Panc1 (cell line): ENCODE results near the gene ENAH. TPM values are rescaled to one million over a fixed set of nuclear protein-coding genes. Genes with fewer than 3 reads are reported as not detected.

ENCODE experiments used
- ATAC-seq: fragments of 200-7000 bp; cut with Tn5 transposase; 2 replicates; pipeline ENCODE4 v1.9.1; 2020; ENCODE audit warnings: mild to moderate bottlenecking, moderate library complexity
- BruUV-seq: library from RNA; stranded (reverse); fragments of 400-500 nt; replicated peaks from 2 replicates; lab custom pipeline; 2021; lab: Mats Ljungman, UMichigan
- CTCF ChIA-PET: fragments of 300-600 bp; sonication (Branson Sonifier 250); formaldehyde crosslinking; loops from one replicate; lab custom pipeline; 2022; ENCODE audit warnings: antibody characterized with exemption; lab: Charles Lee
- POLR2A ChIA-PET: fragments of 300-600 bp; sonication (Branson Sonifier 250); formaldehyde crosslinking; loops from one replicate; lab custom pipeline; 2022; ENCODE audit warnings: antibody characterized with exemption; lab: Charles Lee
- DNase-seq: peaks from one replicate; pipeline ENCODE4 v3.0.0-alpha.2; 2010; ENCODE audit warnings: low read depth, low spot score
- H3K27ac ChIP-seq: 2 replicates; pipeline ENCODE4 v1.5.1; 2011; ENCODE audit warnings: mild to moderate bottlenecking, low read length, inconsistent platforms
- H3K27me3 ChIP-seq: fragments of 200-500 bp; sonication (Bioruptor generic); 2 replicates; pipeline ENCODE4 v1.6.0; 2014; ENCODE audit warnings: low read length, inconsistent platforms; ENCODE audit not compliant: control insufficient read depth, insufficient read depth
- H3K36me3 ChIP-seq: fragments of 200-500 bp; sonication (Bioruptor generic); 2 replicates; pipeline ENCODE4 v1.5.1; 2014; ENCODE audit warnings: inconsistent platforms, mild to moderate bottlenecking, low read length, moderate library complexity; ENCODE audit not compliant: control insufficient read depth, insufficient read depth
- H3K4me1 ChIP-seq: 2 replicates; pipeline ENCODE4 v1.5.1; 2011; ENCODE audit warnings: inconsistent platforms, mild to moderate bottlenecking, low read length, moderate library complexity; ENCODE audit not compliant: control insufficient read depth, insufficient read depth
- H3K4me3 ChIP-seq, 2 experiments: 2 replicates each; pipeline ENCODE4 v1.5.1; 2011 to 2012; ENCODE audit warnings: low read depth in 2 of 2, low read length in 2 of 2, mild to moderate bottlenecking in 2 of 2, inconsistent platforms in 1 of 2, moderate library complexity in 1 of 2
- H3K9me3 ChIP-seq: fragments of 200-500 bp; sonication (Bioruptor generic); 2 replicates; pipeline ENCODE4 v1.5.1; 2014; ENCODE audit warnings: low read depth, mild to moderate bottlenecking, inconsistent platforms, low read length, moderate library complexity; ENCODE audit not compliant: control insufficient read depth, insufficient read depth
- POLR2AphosphoS5 ChIP-seq: IDR thresholded peaks from 2 replicates; pipeline ENCODE4 v1.6.1; 2012; ENCODE audit warnings: mild to moderate bottlenecking, low read depth, low read length, moderate library complexity
- REST ChIP-seq, 2 experiments: IDR thresholded peaks; 2 replicates each; pipeline ENCODE4 v1.6.1; 2011 to 2012; ENCODE audit warnings: low read depth in 2 of 2, control low read depth in 1 of 2, low read length in 1 of 2, mild to moderate bottlenecking in 1 of 2, moderate library complexity in 1 of 2; ENCODE audit not compliant: insufficient read depth in 1 of 2
- SIN3A ChIP-seq: IDR thresholded peaks from 2 replicates; pipeline ENCODE4 v1.6.1; 2012; ENCODE audit warnings: low read depth, mild to moderate bottlenecking, low read length, moderate library complexity, borderline replicate concordance; ENCODE audit not compliant: insufficient read depth
- TCF7L2 ChIP-seq: IDR thresholded peaks from 2 replicates; pipeline ENCODE4 v1.6.1; 2011; ENCODE audit warnings: mild to moderate bottlenecking, low read depth, low read length, inconsistent platforms
- in situ Hi-C: cut with HindIII; loops from 2 replicates; pipeline ENCODE4 v1.10.0; 2016; ENCODE audit warnings: low sequenced_read_pairs, low pct_unique_long_range_greater_than_20kb
- intact Hi-C: fragments of 100-400 bp; cut with micrococcal nuclease; formaldehyde crosslinking; loops from one replicate; pipeline ENCODE4 v1.10.0; 2022; ENCODE audit not compliant: unreplicated experiment
- total RNA-seq: library from RNA; stranded (reverse); gene quantifications from one replicate; pipeline ENCODE4 v1.2.1, GENCODE V29; 2021; ENCODE audit not compliant: unreplicated experiment
- TF ChIP-seq, protein P1 (sequence below): fragments of 450-650 bp; IDR thresholded peaks from 2 replicates; pipeline ENCODE4 v1.5.1; 2017; ENCODE audit warnings: mild to moderate bottlenecking

The ENAH gene
- total RNA-seq, 1 experiment from 2014 or later: 133 TPM

DNA sequence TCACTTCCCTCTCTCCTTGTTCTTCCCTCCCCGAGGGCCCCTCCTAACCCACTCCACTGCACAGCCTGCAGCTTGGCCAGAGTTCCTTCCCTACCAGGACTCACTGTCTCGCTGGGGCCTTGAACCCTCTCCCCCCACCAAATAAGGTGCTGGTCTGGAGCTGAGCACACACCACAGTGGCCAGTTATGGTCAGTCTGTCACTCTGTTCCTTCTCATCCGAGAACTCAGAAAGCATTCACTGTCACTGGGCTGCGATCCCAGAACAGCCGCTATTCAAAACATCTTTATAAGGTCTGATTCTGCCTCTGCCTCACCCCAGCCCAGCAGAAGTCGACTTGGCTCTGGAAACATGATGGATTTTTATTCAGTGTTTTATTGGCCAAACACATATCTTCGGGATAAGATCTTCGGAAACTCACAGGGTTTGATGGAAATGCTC lies 205.3 kb downstream of the ENAH start:
- intact Hi-C loops: no loop called here
- DNase-seq (no peak), ATAC-seq (no peak)
- H3K27ac ChIP-seq: no peak overlapping the region
- no TSS peak for BruUV-seq
- H3K4me1 ChIP-seq: no peaks in the 10 kb centered on the region
- no peaks in the 10 kb centered on the region for H3K9me3 ChIP-seq
- CTCF ChIA-PET: no interaction called here
- H3K4me3 ChIP-seq: no peak overlapping the region
- H3K36me3 ChIP-seq: no peaks in the 10 kb centered on the region
- in situ Hi-C loops: no loop called here
- TF ChIP-seq REST (IDR thresholded peaks at IDR 0.05; ENCODE audit: insufficient read depth in 1 of 2, low read depth in 2 of 2, low read length in 1 of 2) (no peak), SIN3A (no peak), TCF7L2 (no peak), POLR2AphosphoS5 (no peak)
- TF ChIP-seq, protein P1, sequence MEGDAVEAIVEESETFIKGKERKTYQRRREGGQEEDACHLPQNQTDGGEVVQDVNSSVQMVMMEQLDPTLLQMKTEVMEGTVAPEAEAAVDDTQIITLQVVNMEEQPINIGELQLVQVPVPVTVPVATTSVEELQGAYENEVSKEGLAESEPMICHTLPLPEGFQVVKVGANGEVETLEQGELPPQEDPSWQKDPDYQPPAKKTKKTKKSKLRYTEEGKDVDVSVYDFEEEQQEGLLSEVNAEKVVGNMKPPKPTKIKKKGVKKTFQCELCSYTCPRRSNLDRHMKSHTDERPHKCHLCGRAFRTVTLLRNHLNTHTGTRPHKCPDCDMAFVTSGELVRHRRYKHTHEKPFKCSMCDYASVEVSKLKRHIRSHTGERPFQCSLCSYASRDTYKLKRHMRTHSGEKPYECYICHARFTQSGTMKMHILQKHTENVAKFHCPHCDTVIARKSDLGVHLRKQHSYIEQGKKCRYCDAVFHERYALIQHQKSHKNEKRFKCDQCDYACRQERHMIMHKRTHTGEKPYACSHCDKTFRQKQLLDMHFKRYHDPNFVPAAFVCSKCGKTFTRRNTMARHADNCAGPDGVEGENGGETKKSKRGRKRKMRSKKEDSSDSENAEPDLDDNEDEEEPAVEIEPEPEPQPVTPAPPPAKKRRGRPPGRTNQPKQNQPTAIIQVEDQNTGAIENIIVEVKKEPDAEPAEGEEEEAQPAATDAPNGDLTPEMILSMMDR: no peak
- H3K27me3 ChIP-seq: no peaks in the 10 kb centered on the region
- POLR2A ChIA-PET: no interaction called here

- no peaks in the 10 kb centered on the region for H3K4me1 ChIP-seq
- intact Hi-C loops (no loop called here), in situ Hi-C loops (no loop called here)
- DNase-seq (no peak), ATAC-seq (no peak)
- TF ChIP-seq POLR2AphosphoS5: no peak
- no peak for TF ChIP-seq TCF7L2
- TF ChIP-seq REST (IDR thresholded peaks at IDR 0.05; ENCODE audit: insufficient read depth in 1 of 2, low read depth in 2 of 2, low read length in 1 of 2): no peak
- TF ChIP-seq, protein P1: no peak
- TF ChIP-seq SIN3A: no peak
- no peak overlapping the region for H3K27ac ChIP-seq
- no peaks in the 10 kb centered on the region for H3K9me3 ChIP-seq
- no peaks in the 10 kb centered on the region for H3K27me3 ChIP-seq
- no peaks in the 10 kb centered on the region for H3K36me3 ChIP-seq
- CTCF ChIA-PET: no interaction called here
- no peak overlapping the region for H3K4me3 ChIP-seq
- BruUV-seq: no TSS peak
- POLR2A ChIA-PET: no interaction called here
Measured at GRCh38 chr1:225446981-225447615, 205.8 kb downstream of the ENAH start.
